WTC11 (cell line): ENCODE data around the gene FLT1. TPM values are rescaled to one million over a fixed set of nuclear protein-coding genes. Genes with fewer than 3 reads are reported as not detected.

Source experiments
- ATAC-seq: fragments of 200-7000 bp; cut with Tn5 transposase; 2 replicates; pipeline ENCODE4 v1.10.0; 2021; ENCODE audit warnings: mild to moderate bottlenecking, moderate library complexity
- CTCF ChIA-PET: fragments of 300-600 bp; sonication (Branson Sonifier 250); formaldehyde crosslinking; loops from one replicate; lab custom pipeline; 2021; ENCODE audit warnings: antibody characterized with exemption; lab: Charles Lee
- POLR2A ChIA-PET: fragments of 350-600 bp; sonication (Branson Sonifier 250); formaldehyde crosslinking; loops from one replicate; lab custom pipeline; 2021; ENCODE audit warnings: antibody characterized with exemption; lab: Charles Lee
- DNase-seq: peaks from one replicate; pipeline ENCODE4 v3.0.0; 2021; ENCODE audit warnings: low spot score
- H3K27ac Mint-ChIP-seq: 2 replicates; pipeline ENCODE4 v1.8.0; 2021; ENCODE audit warnings: mixed read lengths
- H3K27me3 Mint-ChIP-seq: 2 replicates; pipeline ENCODE4 v1.8.0; 2021; ENCODE audit warnings: low read depth, mild to moderate bottlenecking, moderate library complexity, mixed read lengths
- H3K36me3 Mint-ChIP-seq: 2 replicates; pipeline ENCODE4 v1.8.0; 2021; ENCODE audit warnings: mixed read lengths
- H3K4me1 Mint-ChIP-seq: 2 replicates; pipeline ENCODE4 v1.8.0; 2022; ENCODE audit warnings: mixed read lengths
- H3K4me3 Mint-ChIP-seq: 2 replicates; pipeline ENCODE4 v1.8.0; 2021; ENCODE audit warnings: mild to moderate bottlenecking, moderate library complexity, mixed read lengths
- H3K9me3 Mint-ChIP-seq: 2 replicates; pipeline ENCODE4 v1.8.0; 2021; ENCODE audit warnings: mixed read lengths
- ATF3 ChIP-seq: sonication (generic); formaldehyde crosslinking; conservative IDR thresholded peaks from 2 replicates; pipeline ENCODE4 v1.8.1; 2022; ENCODE audit warnings: mild to moderate bottlenecking, missing genetic modification reagents
- CTCF ChIP-seq: fragments of 200-600 bp; IDR thresholded peaks from 2 replicates; pipeline ENCODE4 v1.8.0; 2022; ENCODE audit warnings: antibody characterized with exemption
- E2F1 ChIP-seq: sonication (generic); formaldehyde crosslinking; IDR thresholded peaks from 2 replicates; pipeline ENCODE4 v1.8.0; 2022; ENCODE audit warnings: mild to moderate bottlenecking, missing genetic modification reagents
- NFYB ChIP-seq: sonication (generic); formaldehyde crosslinking; conservative IDR thresholded peaks from 2 replicates; pipeline ENCODE4 v1.8.0; 2022; ENCODE audit warnings: low read depth, missing genetic modification reagents
- OVOL2 ChIP-seq: fragments of 250-450 bp; sonication (Bioruptor Pico); IDR thresholded peaks from 2 replicates; pipeline ENCODE4 v1.9.0; 2021; ENCODE audit warnings: mild to moderate bottlenecking, borderline replicate concordance
- RELA ChIP-seq: sonication (generic); formaldehyde crosslinking; IDR thresholded peaks from 2 replicates; pipeline ENCODE4 v1.8.1; 2022; ENCODE audit warnings: missing genetic modification reagents, mild to moderate bottlenecking, borderline replicate concordance
- SMAD4 ChIP-seq: sonication (generic); formaldehyde crosslinking; IDR thresholded peaks from 2 replicates; pipeline ENCODE4 v1.8.0; 2022; ENCODE audit warnings: mild to moderate bottlenecking, missing genetic modification reagents
- TP53 ChIP-seq: sonication (generic); formaldehyde crosslinking; IDR thresholded peaks from 2 replicates; pipeline ENCODE4 v1.8.1; 2023; ENCODE audit warnings: mild to moderate bottlenecking, missing genetic modification reagents
- USF2 ChIP-seq: sonication (generic); formaldehyde crosslinking; IDR thresholded peaks from 2 replicates; pipeline ENCODE4 v1.8.1; 2023; ENCODE audit warnings: mild to moderate bottlenecking, missing genetic modification reagents, moderate library complexity
- ZNF396 ChIP-seq: fragments of 250-450 bp; sonication (Bioruptor Pico); IDR thresholded peaks from 2 replicates; pipeline ENCODE4 v1.8.0; 2021; ENCODE audit warnings: mild to moderate bottlenecking, moderate library complexity, borderline replicate concordance
- ZNF532 ChIP-seq: fragments of 250-450 bp; sonication (Bioruptor Pico); IDR thresholded peaks from 2 replicates; pipeline ENCODE4 v1.9.0; 2021; ENCODE audit warnings: mild to moderate bottlenecking, borderline replicate concordance
- total RNA-seq: library from RNA; stranded (reverse); gene quantifications from 3 replicates; pipeline ENCODE4 v1.2.3, GENCODE V29; 2021
- TF ChIP-seq, protein P1 (sequence below): fragments of 250-450 bp; sonication (Bioruptor Pico); IDR thresholded peaks from 2 replicates; pipeline ENCODE4 v1.9.0; 2021; ENCODE audit warnings: mild to moderate bottlenecking

The FLT1 gene
- total RNA-seq, 1 experiment from 2014 or later, result 66.3 TPM

DNA sequence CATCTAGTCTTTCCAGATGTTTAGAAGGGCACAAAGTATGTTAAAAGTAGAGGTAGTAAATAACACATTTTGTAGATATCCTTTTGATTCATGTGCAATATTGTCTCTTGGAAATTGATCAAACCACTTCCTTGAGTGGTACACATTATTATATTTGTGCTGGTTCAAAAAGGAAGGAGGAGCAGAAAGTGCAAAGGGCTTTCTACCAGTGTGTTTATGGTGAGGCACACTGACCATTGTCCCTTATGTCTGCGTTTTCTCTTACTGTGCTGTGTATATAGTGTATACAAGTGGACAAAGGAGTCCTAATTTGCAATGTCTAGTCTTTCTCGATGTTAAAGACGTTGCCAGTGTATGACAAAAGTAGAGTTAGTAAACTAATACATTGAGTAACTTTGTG lies 41.4 kb upstream of the FLT1 start:
- ATAC-seq (no peak), DNase-seq (no peak)
- H3K4me3 Mint-ChIP-seq, result no peak overlapping the region
- H3K4me1 Mint-ChIP-seq, result peaks cover 15% of the 10 kb centered on the region
- peaks cover 6% of the 10 kb centered on the region; the same call in 1 of the 2 replicates for H3K36me3 Mint-ChIP-seq
- TF ChIP-seq SMAD4 (CRISPR knock-in tag), result no peak
- no peak for TF ChIP-seq ZNF396 (CRISPR knock-in tag)
- no peak for TF ChIP-seq USF2 (CRISPR knock-in tag)
- TF ChIP-seq ATF3 (CRISPR knock-in tag), result no peak
- TF ChIP-seq, protein P1, sequence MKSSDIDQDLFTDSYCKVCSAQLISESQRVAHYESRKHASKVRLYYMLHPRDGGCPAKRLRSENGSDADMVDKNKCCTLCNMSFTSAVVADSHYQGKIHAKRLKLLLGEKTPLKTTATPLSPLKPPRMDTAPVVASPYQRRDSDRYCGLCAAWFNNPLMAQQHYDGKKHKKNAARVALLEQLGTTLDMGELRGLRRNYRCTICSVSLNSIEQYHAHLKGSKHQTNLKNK (CRISPR knock-in tag), result no peak
- no peak for TF ChIP-seq TP53
- no peak for TF ChIP-seq CTCF
- POLR2A ChIA-PET, result no interaction called here
- CTCF ChIA-PET, result interaction anchor here (1.9 kb wide), 1 partner anchor 12 kb away, joined by 6 read pairs; no protein-coding TSS in a partner anchor
- peaks cover 18% of the 10 kb centered on the region for H3K27me3 Mint-ChIP-seq
- peaks cover 18% of the 10 kb centered on the region for H3K9me3 Mint-ChIP-seq
- no peak overlapping the region for H3K27ac Mint-ChIP-seq

DNA sequence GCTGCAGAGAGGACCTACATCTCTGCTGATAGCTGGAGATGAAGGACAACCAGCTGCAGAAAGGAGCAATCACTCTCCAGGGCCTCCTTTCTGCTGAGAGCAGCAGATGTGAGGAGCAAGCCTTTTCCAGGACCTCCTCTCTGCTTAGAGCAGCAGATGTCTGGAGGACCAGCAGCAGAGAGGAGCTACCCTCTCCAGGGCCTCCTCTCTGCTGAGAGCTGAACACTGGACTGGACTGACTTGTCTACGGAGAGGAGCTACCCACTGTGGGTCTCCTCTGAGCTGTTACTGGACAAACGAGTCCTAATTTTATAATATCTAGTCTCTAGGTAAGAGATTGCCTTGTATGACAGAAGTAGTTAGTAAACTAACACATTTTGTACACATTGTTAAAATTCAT lies 40.8 kb upstream of the FLT1 start:
- peaks cover 18% of the 10 kb centered on the region for H3K27me3 Mint-ChIP-seq
- no peak overlapping the region for H3K27ac Mint-ChIP-seq
- H3K9me3 Mint-ChIP-seq, result peaks cover 18% of the 10 kb centered on the region
- ATAC-seq, result no peak
- ChIA-PET CTCF (interaction anchor here (0.6 to 1.9 kb wide), 2 partner anchors 13 to 56 kb away, joined by 3 to 6 read pairs; no protein-coding TSS in a partner anchor), POLR2A (no interaction called here)
- no peak for DNase-seq
- no peak for TF ChIP-seq RELA
- peaks cover 6% of the 10 kb centered on the region; the same call in 1 of the 2 replicates for H3K36me3 Mint-ChIP-seq
- no peak overlapping the region for H3K4me3 Mint-ChIP-seq
- H3K4me1 Mint-ChIP-seq, result peaks cover 14% of the 10 kb centered on the region

GRCh38 chr13:28534801-28535200 lies 39.9 kb upstream of the FLT1 start:
- Mint-ChIP-seq H3K27me3 (peaks cover 18% of the 10 kb centered on the region), H3K4me1 (peaks cover 7% of the 10 kb centered on the region), H3K27ac (no peak overlapping the region)
- CTCF ChIA-PET, result interaction anchor here (1.7 to 1.9 kb wide), 2 partner anchors 14 to 160 kb away, joined by 3 to 6 read pairs; no protein-coding TSS in a partner anchor
- ATAC-seq, result no peak
- TF ChIP-seq ZNF532 (no peak), E2F1 (CRISPR knock-in tag) (no peak), OVOL2 (CRISPR knock-in tag) (no peak), NFYB (CRISPR knock-in tag) (no peak)
- TF ChIP-seq, all 79 proteins: peak for 0
- Mint-ChIP-seq H3K9me3 (peaks cover 18% of the 10 kb centered on the region), H3K4me3 (no peak overlapping the region), H3K36me3 (peaks cover 6% of the 10 kb centered on the region; the same call in 1 of the 2 replicates)
- DNase-seq, result no peak
- POLR2A ChIA-PET, result no interaction called here
